Mononuclear cell (primary cell): Measurements from ENCODE around the gene COL1A1. TPM values are rescaled to one million over a fixed set of nuclear protein-coding genes. Genes with fewer than 3 reads are reported as not detected.

ENCODE experiments used
- H3K27me3 ChIP-seq: 2 replicates; pipeline ENCODE4 v1.6.0; 2011; ENCODE audit warnings: low read length, control low read depth; ENCODE audit not compliant: insufficient read depth
- H3K4me1 ChIP-seq: 2 replicates; pipeline ENCODE4 v1.5.1; 2011; ENCODE audit warnings: mild to moderate bottlenecking, low read length, control low read depth; ENCODE audit not compliant: insufficient read depth
- H3K4me3 ChIP-seq: 2 replicates; pipeline ENCODE4 v1.5.1; 2011; ENCODE audit warnings: mild to moderate bottlenecking, low read length, moderate library complexity
- H3K9me3 ChIP-seq: 2 replicates; pipeline ENCODE4 v1.5.1; 2011; ENCODE audit warnings: low read depth, mild to moderate bottlenecking, control low read depth, low read length
- total RNA-seq: library from RNA; depleted of rRNA; stranded (reverse); fragments of >200 nt; gene quantifications from one replicate; pipeline ENCODE4 v1.2.3, GENCODE V29; 2012

COL1A1 gene
- total RNA-seq, 1 donor, result 2.9 TPM

GRCh38 chr17:50151937-50152547 lies 49.4 kb downstream of the COL1A1 start:
- Histone ChIP-seq H3K4me1 (peaks cover 49% of the 10 kb centered on the region), H3K9me3 (no peaks in the 10 kb centered on the region), H3K4me3 (peak overlapping the region; percentile 91), H3K27me3 (no peaks in the 10 kb centered on the region)

- H3K4me1 ChIP-seq, result peaks cover 56% of the 10 kb centered on the region
- peak overlapping the region; percentile 91 for H3K4me3 ChIP-seq
- H3K27me3 ChIP-seq, result no peaks in the 10 kb centered on the region
Observed at GRCh38 chr17:50151041-50151936, 50.1 kb downstream of the COL1A1 start.

GRCh38 chr17:50150354-50151040 lies 50.9 kb downstream of the COL1A1 start, which contains the start of gene PPP1R9B:
PPP1R9B (minus strand) TSS chr17:50150677; CDS start chr17:50150513, 164 bp downstream.
- no peaks in the 10 kb centered on the region for H3K27me3 ChIP-seq
- H3K9me3 ChIP-seq, result no peaks in the 10 kb centered on the region
- H3K4me1 ChIP-seq, result peaks cover 62% of the 10 kb centered on the region
- H3K4me3 ChIP-seq, result peak within 1 kb of the TSS; percentile 91

More at GRCh38 chr17:50151041-50151936, 50.1 kb downstream of the COL1A1 start:
- no peaks in the 10 kb centered on the region for H3K9me3 ChIP-seq

GRCh38 chr17:50149417-50150353 lies 51.7 kb downstream of the COL1A1 start:
- H3K4me3 ChIP-seq, result peak overlapping the region; percentile 91
- no peaks in the 10 kb centered on the region for H3K27me3 ChIP-seq
- H3K4me1 ChIP-seq, result peaks cover 62% of the 10 kb centered on the region
- H3K9me3 ChIP-seq, result no peaks in the 10 kb centered on the region

GRCh38 chr17:50149091-50149416 lies 52.4 kb downstream of the COL1A1 start:
- H3K9me3 ChIP-seq, result no peaks in the 10 kb centered on the region
- peak overlapping the region; percentile 91 for H3K4me3 ChIP-seq
- peaks cover 62% of the 10 kb centered on the region for H3K4me1 ChIP-seq
- no peaks in the 10 kb centered on the region for H3K27me3 ChIP-seq

- H3K27me3 ChIP-seq, result no peaks in the 10 kb centered on the region
- H3K4me1 ChIP-seq, result peaks cover 62% of the 10 kb centered on the region
- H3K4me3 ChIP-seq, result peak overlapping the region; percentile 91
- no peaks in the 10 kb centered on the region for H3K9me3 ChIP-seq
Observed at GRCh38 chr17:50148226-50149090, 53.0 kb downstream of the COL1A1 start.

- Histone ChIP-seq H3K4me3 (peak overlapping the region; percentile 91), H3K27me3 (no peaks in the 10 kb centered on the region), H3K9me3 (no peaks in the 10 kb centered on the region), H3K4me1 (peaks cover 61% of the 10 kb centered on the region)
Observed at GRCh38 chr17:50147841-50148225, 53.6 kb downstream of the COL1A1 start.

- no peaks in the 10 kb centered on the region for H3K9me3 ChIP-seq
- H3K4me3 ChIP-seq, result peak overlapping the region; percentile 91
- no peaks in the 10 kb centered on the region for H3K27me3 ChIP-seq
- H3K4me1 ChIP-seq, result peaks cover 61% of the 10 kb centered on the region
Observed at GRCh38 chr17:50146927-50147665, 54.3 kb downstream of the COL1A1 start.

- Histone ChIP-seq H3K4me3 (peak overlapping the region; percentile 91), H3K27me3 (no peaks in the 10 kb centered on the region), H3K9me3 (no peaks in the 10 kb centered on the region), H3K4me1 (peaks cover 66% of the 10 kb centered on the region)
Observed at GRCh38 chr17:50146230-50146926, 55.1 kb downstream of the COL1A1 start.

GRCh38 chr17:50145532-50146229 lies 55.8 kb downstream of the COL1A1 start:
- Histone ChIP-seq H3K4me1 (peaks cover 73% of the 10 kb centered on the region), H3K9me3 (no peaks in the 10 kb centered on the region), H3K27me3 (no peaks in the 10 kb centered on the region), H3K4me3 (no peak overlapping the region)

- no peaks in the 10 kb centered on the region for H3K9me3 ChIP-seq
- H3K4me3 ChIP-seq, result no peak overlapping the region
- no peaks in the 10 kb centered on the region for H3K27me3 ChIP-seq
- H3K4me1 ChIP-seq, result peaks cover 80% of the 10 kb centered on the region
Observed at GRCh38 chr17:50144845-50145531, 56.4 kb downstream of the COL1A1 start.

GRCh38 chr17:50144355-50144754 lies 57.1 kb downstream of the COL1A1 start:
- Histone ChIP-seq H3K9me3 (no peaks in the 10 kb centered on the region), H3K4me3 (no peak overlapping the region), H3K4me1 (peaks cover 87% of the 10 kb centered on the region), H3K27me3 (no peaks in the 10 kb centered on the region)
